ENCODE results near the gene RBM26. TPM values are rescaled to one million over a fixed set of nuclear protein-coding genes. Genes with fewer than 3 reads are reported as not detected.

The RBM26 gene
- total RNA-seq, 2 experiments from 2014 or later = 57.6 to 61.1 TPM

- intact Hi-C loops (cut with micrococcal nuclease) = no loop called here
These were observed 69.1 kb downstream of the RBM26 start for GRCh38 chr13:79336966-79337365.

DNA sequence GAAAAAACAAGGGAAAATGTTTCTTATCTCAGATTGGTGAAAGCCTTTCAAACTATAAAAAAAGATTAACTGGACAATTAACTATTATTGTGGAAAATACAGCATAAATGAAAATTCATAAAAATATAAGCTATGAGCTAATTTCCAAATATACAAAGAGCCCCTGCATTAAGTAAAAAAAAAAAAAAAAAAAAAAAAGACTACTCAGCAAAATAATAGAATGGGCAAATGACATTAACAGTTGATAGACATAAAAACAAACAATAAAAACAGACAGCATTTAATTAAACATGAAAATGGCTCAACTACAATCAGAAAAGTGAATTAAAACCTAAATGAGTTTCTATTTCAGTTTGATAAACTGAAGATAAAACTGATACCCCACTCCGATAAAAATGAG, 77.5 kb downstream of the RBM26 start:
- Mint-ChIP-seq H3K27ac (no peak overlapping the region), H3K27me3 (no peaks in the 10 kb centered on the region), H3K4me3 (no peak overlapping the region), H3K9me3 (no peaks in the 10 kb centered on the region), H3K4me1 (ENCODE audit: low read depth) (peaks cover 3% of the 10 kb centered on the region), H3K36me3 (ENCODE audit: low read depth) (peaks cover 39% of the 10 kb centered on the region)
- no peak for DNase-seq
- no peak for ATAC-seq
- intact Hi-C loops (cut with micrococcal nuclease) = no loop called here
- ChIA-PET POLR2A (no interaction called here), CTCF (no interaction called here)
- TF ChIP-seq, protein P1, sequence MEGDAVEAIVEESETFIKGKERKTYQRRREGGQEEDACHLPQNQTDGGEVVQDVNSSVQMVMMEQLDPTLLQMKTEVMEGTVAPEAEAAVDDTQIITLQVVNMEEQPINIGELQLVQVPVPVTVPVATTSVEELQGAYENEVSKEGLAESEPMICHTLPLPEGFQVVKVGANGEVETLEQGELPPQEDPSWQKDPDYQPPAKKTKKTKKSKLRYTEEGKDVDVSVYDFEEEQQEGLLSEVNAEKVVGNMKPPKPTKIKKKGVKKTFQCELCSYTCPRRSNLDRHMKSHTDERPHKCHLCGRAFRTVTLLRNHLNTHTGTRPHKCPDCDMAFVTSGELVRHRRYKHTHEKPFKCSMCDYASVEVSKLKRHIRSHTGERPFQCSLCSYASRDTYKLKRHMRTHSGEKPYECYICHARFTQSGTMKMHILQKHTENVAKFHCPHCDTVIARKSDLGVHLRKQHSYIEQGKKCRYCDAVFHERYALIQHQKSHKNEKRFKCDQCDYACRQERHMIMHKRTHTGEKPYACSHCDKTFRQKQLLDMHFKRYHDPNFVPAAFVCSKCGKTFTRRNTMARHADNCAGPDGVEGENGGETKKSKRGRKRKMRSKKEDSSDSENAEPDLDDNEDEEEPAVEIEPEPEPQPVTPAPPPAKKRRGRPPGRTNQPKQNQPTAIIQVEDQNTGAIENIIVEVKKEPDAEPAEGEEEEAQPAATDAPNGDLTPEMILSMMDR (IDR thresholded peaks at IDR 0.05) = no peak

More at GRCh38 chr13:79336966-79337365, 69.1 kb downstream of the RBM26 start:
- TF ChIP-seq, protein P1 (IDR thresholded peaks at IDR 0.05) = no peak
- CTCF ChIA-PET = no interaction called here
- Mint-ChIP-seq H3K27me3 (no peaks in the 10 kb centered on the region), H3K9me3 (no peaks in the 10 kb centered on the region), H3K36me3 (ENCODE audit: low read depth) (peaks cover 49% of the 10 kb centered on the region), H3K27ac (no peak overlapping the region), H3K4me1 (ENCODE audit: low read depth) (no peaks in the 10 kb centered on the region), H3K4me3 (no peak overlapping the region)
- ATAC-seq (no peak), DNase-seq (no peak)
- POLR2A ChIA-PET = no interaction called here

GRCh38 chr13:79320433-79320832, 85.6 kb downstream of the RBM26 start:
- POLR2A ChIA-PET = no interaction called here
- intact Hi-C loops (cut with micrococcal nuclease) = no loop called here

DNA sequence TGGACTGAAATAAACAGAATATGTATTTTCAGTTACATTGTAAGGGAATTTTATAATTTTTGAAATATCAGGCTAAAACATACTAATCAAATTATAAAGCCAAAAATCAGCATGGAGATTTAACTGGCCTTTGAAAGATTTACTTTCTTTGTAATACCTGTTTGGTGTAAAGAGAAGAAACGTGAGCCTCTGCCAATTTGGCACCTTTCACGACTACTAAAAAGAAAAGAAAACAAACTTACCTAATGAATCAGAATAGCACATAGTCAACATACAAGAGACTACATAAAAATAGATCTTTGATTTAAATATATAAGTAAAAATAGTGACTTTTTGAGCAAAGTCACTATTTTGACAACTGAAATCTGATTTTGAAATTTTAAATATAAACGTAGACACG, 87.4 kb downstream of the RBM26 start:
- Mint-ChIP-seq H3K4me1 (ENCODE audit: low read depth) (peaks cover 7% of the 10 kb centered on the region), H3K27me3 (no peaks in the 10 kb centered on the region), H3K36me3 (ENCODE audit: low read depth) (peaks cover 21% of the 10 kb centered on the region), H3K9me3 (no peaks in the 10 kb centered on the region), H3K27ac (no peak overlapping the region), H3K4me3 (no peak overlapping the region)
- CTCF ChIA-PET = no interaction called here
- no peak for DNase-seq
- TF ChIP-seq, protein P1 (IDR thresholded peaks at IDR 0.05) = no peak
- intact Hi-C loops (cut with micrococcal nuclease) = no loop called here
- no peak for ATAC-seq
- POLR2A ChIA-PET = no interaction called here

More at GRCh38 chr13:79320433-79320832, 85.6 kb downstream of the RBM26 start:
- TF ChIP-seq, protein P1 (IDR thresholded peaks at IDR 0.05) = no peak
- H3K36me3 Mint-ChIP-seq (ENCODE audit: low read depth) = peaks cover 21% of the 10 kb centered on the region
- no peaks in the 10 kb centered on the region for H3K27me3 Mint-ChIP-seq
- no peak overlapping the region for H3K27ac Mint-ChIP-seq
- ATAC-seq = no peak
- CTCF ChIA-PET = no interaction called here
- no peaks in the 10 kb centered on the region for H3K9me3 Mint-ChIP-seq
- no peak overlapping the region for H3K4me3 Mint-ChIP-seq
- no peak for DNase-seq
- peaks cover 7% of the 10 kb centered on the region for H3K4me1 Mint-ChIP-seq (ENCODE audit: low read depth)

DNA sequence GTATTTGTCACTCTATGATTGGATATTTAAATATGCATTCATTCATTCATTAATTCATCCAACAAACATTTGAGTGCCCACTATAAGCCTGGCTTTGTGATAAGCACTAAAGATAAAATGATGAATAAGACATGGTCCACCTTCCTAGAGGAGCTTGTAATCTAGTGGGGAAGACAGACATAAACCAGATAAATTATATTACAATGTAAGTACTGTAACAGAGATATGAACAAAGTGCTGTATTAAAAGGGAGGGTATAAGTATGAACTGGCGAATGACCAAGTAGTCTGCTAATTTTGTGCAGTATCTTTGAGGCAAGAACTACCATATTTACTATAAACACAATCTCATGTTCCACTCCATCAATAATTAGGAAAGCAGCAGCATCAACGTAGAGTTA, 88.2 kb downstream of the RBM26 start:
- ChIA-PET CTCF (no interaction called here), POLR2A (interaction anchor here (0.7 kb wide), 1 partner anchor 484 kb away, joined by 3 read pairs; no protein-coding TSS in a partner anchor)
- Mint-ChIP-seq H3K9me3 (no peaks in the 10 kb centered on the region), H3K27ac (no peak overlapping the region), H3K36me3 (ENCODE audit: low read depth) (peaks cover 22% of the 10 kb centered on the region), H3K4me1 (ENCODE audit: low read depth) (peaks cover 7% of the 10 kb centered on the region), H3K4me3 (no peak overlapping the region), H3K27me3 (no peaks in the 10 kb centered on the region)
- DNase-seq (no peak), ATAC-seq (no peak)
- TF ChIP-seq, protein P1 (IDR thresholded peaks at IDR 0.05) = no peak
- intact Hi-C loops (cut with micrococcal nuclease) = no loop called here
